Cerebellar nuclear complex (tissue), 1 donor: Measurements from ENCODE around the gene HOXC6.
A peak's percentile ranks its signal among the peaks of the same experiment; 100 is the strongest.

ENCODE experiments used
- DNase-seq, 2 experiments: peaks; one replicate each; lab custom pipeline; 2025; lab: John Stamatoyannopoulos, UW

Gene HOXC6

DNA sequence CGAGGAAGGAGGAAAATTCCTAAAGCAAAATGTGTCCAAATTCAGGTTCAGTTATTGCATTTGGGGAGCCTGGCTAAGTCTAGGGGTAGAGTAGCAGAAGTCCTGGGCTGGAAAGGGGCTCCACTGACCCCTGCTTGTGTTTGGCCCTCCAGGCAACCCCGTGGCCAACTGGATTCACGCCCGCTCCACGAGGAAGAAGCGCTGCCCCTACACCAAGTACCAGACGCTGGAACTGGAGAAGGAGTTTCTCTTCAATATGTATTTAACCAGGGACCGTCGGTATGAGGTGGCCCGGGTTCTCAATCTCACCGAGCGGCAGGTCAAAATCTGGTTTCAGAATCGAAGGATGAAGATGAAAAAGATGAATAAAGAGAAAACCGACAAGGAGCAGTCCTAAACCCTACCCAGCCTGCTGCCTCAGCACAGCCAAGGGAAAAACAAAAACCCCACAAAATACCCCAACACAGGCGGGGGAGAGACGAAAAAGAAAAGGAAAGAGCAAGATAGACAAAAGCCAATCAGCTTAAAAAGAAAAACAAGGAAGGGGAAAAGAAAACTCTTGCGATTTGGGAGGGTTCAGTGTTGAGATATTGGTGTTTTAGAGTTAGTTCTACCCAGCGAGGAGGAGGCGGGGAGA lies 25.8 kb upstream of the HOXC6 start:
- no peak for DNase-seq

DNA sequence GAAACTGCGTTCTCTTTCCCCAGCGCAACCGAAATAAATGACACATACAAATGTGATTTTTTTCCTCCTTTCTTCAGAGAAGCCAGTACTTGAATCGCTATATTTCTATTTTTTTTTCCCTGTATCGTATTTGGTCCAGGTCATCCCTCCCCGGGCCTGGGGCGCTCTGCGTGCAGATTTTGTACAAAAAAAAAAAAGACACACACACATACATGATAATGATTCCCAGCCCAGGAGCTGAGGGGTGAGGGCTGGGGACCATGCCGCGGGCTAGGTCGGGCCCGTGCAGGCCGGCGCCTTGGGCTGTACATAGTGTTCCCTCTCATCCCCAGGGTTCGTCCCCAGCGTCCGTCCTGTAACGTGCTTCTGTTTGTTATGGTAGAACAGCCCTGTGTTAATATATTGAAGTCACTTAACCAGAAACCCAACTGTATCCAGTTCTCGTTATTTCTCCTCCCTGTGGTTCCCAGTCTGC lies 25.3 kb upstream of the HOXC6 start:
- no peak for DNase-seq

DNA sequence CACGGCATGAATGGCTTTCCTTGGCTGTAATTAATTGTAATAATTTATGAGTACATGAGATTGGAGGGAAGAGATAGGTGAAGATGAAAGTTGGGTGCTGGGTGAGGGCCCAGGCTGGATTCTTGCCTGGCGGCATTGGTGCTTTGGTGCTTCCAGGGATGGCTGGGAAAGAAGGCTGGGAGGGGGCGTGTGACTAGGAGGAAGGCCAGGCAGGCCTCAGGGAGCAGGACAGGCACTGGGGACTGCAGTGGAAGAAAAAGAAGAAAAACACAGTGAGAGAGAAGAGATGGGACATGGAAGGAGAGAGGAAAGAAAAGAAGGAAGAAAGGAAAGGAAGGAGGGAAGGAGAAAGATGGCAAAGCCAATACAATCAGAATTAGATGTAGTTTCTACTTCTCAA lies 24.6 kb upstream of the HOXC6 start:
- no peak for DNase-seq

DNA sequence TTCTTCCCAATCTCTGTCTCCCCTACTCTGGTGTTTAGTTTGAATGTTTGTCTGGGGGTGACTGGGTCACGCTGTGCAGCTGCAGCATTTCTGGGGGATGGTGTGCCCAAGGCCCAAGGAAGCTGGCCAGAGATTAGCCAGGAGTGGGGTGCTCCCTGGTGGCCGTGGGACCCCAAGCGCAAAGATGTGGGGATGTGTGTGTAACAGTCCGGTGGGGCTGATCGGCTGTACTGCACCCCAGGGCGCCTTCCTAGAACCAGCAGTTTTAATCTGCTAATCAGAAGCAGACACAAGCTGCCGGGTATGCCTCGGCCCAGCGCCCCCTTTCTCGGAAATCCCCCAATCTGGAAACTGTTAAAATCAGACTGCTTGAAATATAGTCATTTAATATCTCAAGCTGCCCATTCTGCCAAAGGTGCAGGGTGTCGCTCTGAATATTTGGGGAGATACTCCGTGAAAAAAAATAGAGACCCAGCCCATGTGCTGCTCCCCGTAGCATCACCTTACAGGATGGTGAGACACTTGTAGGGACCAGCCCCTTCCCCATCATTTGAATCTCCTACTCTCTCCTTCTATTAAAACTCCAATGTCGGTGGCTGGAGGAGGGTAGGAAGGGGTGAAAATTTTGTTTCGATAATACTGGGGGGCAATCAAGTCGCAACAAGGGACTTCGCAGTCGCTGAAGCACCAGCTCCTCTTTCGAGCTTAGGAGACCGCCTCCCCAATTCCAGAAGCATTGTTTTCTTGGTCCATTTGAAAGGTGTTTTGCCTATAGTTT lies 24.0 kb upstream of the HOXC6 start:
- no peak for DNase-seq

- DNase-seq = no peak
These were observed 23.3 kb upstream of the HOXC6 start for GRCh38 chr12:54004841-54005530.

DNA sequence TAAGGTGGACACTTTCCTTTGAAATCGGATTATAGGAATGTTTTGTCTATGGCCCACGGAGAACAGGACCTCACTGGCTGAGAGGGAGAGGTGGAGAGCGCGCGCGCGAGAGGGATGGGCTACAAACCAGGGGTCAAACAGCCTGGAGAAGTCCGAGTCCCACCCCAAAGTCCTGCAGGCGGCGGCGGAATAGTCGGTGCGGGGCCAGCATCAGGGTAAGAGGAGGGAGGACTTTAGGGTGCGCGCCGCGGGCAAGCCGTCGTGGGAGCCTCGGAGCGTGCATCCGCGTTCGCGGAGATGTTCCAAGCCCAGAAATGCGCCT lies 22.7 kb upstream of the HOXC6 start:
- DNase-seq = no peak

GRCh38 chr12:54005853-54006558 lies 22.2 kb upstream of the HOXC6 start:
- peak in 1 of 2 experiments; percentile 25 for DNase-seq

GRCh38 chr12:54006559-54007220 lies 21.6 kb upstream of the HOXC6 start:
- DNase-seq = no peak

DNA sequence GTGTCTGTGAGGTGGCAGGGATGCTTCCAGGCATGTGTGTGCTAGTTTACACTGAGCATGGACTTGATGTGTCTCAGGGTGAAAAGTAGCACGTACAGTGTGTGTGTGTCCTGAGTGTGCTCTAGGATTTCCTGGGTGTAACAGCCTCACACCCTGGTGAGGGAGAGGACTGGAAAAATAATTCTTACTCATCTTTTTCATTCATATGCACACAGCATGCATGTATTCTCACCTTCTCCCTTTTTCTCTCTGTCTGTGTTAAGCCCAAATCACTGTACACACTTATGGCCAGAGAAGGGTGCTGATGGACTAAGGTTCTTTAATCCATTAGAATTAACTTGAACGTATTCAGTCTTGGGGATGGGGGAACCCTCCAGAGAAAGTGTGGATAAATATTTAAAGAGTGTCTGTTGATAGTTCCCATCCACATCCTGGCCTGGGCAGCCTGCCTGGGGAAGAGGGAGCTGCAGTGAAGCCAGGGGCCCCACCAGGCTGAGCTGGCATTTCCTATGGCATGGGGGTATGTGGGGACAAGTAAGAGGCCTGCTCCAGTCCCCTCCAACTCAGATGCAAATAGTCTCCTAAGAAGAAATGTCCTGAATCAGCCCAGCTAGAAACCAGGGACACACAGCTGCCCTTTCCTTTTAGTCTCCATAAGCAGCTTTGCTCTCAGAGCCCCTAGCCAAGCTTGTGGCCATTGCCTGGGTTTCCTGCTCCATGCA lies 20.5 kb upstream of the HOXC6 start:
- no peak for DNase-seq

- DNase-seq = no peak
These were observed 20.0 kb upstream of the HOXC6 start for GRCh38 chr12:54008260-54008552.

- no peak for DNase-seq
These were observed 18.8 kb upstream of the HOXC6 start for GRCh38 chr12:54009171-54010052.

DNA sequence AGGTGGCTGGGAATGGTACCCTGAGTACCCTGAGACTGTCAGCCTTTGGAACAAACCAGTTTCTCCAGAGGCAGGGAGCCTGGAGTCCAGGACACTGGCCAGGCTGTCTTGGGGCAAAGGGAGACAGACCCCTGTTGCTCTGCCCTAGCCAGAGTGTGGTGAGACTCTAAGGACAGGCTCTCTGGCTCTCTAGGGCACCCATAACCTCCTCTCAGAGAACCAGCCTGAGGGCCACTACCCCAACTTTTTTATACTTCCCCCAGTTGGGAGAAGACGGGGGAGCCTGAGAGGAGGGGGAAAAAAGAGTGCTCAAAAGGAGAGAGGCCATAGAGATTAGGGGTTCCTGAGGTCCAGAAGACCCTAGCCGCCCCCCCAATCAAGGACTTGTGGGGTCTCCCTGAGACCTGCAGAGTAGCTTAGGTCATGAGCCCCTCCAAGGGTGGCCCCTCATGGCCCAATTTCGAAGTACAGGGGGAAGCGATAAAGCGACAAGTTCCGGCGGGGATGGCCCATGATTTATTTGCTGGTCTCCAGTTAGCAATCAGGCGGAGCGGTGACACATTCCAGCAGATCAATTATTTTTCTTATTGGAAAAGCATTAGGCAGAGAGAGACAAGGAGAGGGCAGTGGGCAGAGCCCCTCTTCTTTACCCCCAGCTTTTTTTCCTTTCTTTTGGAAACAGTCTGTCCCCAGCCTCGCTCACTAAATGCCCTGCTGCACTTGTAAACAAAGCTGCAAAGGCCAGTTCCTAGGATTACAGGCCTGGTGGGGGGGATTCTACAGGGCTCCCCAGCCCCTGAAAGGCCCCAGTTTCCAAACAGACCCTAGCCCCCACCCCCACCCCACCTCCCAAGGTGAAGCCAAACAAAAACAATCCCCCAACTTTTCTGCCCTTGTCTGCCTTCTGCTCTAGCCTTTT lies 17.9 kb upstream of the HOXC6 start:
- DNase-seq = no peak

DNA sequence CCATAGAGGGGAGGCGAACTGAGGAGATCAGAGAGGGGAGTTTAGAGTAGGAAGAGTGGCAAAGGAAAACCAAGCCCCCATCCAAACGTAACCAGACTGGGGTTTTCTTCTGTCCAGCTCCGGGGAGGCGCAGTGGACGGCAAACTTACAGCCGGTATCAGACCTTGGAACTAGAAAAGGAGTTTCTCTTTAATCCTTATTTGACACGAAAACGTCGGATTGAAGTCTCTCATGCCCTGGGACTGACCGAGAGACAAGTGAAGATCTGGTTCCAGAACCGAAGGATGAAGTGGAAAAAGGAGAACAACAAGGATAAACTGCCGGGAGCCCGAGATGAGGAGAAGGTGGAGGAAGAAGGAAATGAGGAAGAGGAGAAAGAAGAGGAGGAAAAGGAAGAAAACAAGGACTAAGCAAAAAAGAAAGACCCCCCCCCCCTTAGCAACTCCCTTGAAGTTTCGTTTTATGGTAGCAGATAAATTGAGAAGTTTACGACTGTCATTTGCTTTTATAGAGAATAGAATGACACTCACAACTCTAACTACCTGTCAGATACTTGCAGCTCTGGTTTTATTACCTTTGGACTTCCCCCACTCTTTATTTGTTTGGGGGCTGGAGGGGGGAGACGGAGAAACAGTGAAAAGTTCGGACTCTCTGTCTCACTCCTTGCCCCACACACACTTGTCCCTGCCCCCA lies 17.1 kb upstream of the HOXC6 start:
- DNase-seq = no peak

GRCh38 chr12:54011665-54012532 lies 16.3 kb upstream of the HOXC6 start:
- DNase-seq = no peak

DNA sequence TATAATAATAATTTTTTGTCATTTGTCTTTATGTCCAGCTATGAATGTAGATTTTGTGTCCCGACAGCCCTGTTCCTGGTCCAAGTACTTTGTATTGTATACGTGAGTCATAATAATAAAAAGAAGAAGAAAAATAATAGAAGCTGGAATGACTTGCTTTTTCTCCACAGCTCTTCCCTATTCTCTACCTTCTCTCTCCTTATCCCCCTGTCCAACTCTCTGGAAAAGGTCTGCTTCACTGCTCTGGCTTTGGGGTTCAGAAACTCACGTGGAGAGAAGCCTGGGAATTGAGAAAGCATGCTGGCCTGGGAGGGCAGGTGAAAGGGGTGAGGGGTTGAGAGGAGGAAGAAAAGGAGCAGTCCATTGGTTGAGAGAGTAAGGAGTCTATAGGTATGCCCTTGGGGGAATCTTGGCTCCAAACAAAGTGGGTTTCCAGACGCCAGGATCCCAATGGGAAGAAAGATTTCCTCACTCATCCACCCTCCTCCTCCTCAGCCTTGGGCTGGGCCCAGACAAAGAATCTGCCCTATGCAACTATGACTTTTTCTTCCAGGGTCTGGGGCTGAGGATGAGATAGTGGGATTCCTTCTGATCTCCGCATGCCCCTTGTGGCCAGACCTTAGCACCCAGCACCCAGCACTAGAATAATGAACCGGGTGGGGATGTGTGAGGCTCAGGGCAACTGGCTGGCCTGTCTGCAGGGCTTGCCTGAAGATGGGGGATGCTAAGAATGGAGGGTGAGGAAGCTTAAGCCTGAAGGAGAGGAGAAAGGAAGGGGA lies 15.4 kb upstream of the HOXC6 start:
- DNase-seq = no peak

- DNase-seq = no peak
These were observed 13.7 kb upstream of the HOXC6 start for GRCh38 chr12:54014377-54015017.
